ENCODE results near the gene FAM78B.

FAM78B gene

DNA sequence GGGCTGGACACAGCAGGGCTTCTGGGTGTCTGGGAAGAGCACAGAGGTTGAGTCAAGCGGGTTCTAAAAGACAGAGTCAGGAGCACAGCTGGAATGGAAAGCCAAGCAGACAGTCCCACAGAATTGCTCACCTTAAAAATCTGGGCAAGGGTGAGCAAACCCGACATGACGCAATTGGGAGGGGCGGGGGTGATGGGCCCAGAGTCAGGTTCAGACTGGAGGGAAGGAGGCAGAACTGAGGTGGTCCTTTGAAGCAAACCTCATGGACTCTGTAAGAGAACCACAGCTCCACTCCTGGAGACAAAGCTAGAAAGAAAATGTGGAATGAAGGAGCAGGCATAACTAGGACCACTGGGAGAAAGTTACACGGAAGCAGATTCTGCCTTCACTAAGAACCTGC, 49.0 kb downstream of the FAM78B start:
- no peak for DNase-seq

DNA sequence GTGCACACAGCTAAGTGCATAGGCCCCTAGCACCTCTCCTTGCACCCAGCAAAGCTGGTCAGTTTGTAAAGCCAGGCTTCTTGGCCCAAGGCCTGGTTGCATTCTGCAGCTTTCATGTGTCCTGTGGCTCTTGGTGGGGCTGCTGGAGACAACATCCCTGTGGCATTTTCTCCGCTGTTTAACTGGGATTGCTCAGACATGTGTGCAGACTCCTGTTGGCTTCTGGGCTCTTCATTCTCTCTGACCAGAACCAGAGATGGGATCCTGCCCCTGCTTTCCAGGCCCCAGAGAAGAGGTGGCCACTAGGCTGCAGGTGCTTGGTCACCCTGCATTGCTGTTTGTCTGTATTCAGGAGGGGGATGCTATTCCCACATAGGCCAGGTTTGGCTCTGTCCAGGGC, 50.8 kb downstream of the FAM78B start:
- no peak for DNase-seq

DNA sequence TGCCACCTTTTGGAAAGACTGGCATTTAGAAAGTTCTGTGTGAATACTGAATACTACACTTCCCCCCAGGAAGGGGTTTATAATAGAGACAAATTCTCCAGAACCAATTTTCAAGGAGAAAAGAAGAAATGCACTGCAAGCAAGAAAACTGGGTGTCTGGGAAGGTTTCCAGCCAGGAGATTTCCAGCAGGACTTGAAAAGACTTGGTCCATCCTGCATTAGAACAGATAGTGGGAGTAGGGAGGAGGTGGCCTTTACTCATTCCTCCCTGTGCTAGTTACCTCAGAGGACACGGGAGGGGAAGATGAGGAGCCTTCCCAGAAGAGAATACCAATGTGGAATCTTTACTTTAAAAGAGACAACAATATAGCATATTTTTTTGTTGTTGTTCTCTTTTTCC, 52.4 kb downstream of the FAM78B start:
- no peak for DNase-seq

GRCh38 chr1:166113630-166114029, 53.2 kb downstream of the FAM78B start:
- DNase-seq, result no peak

- DNase-seq, result no peak
Measured at GRCh38 chr1:166113031-166113430, 53.8 kb downstream of the FAM78B start.

- no peak for DNase-seq
Measured at GRCh38 chr1:166112425-166112824, 54.4 kb downstream of the FAM78B start.

GRCh38 chr1:166111430-166111829, 55.4 kb downstream of the FAM78B start:
- no peak for DNase-seq

DNA sequence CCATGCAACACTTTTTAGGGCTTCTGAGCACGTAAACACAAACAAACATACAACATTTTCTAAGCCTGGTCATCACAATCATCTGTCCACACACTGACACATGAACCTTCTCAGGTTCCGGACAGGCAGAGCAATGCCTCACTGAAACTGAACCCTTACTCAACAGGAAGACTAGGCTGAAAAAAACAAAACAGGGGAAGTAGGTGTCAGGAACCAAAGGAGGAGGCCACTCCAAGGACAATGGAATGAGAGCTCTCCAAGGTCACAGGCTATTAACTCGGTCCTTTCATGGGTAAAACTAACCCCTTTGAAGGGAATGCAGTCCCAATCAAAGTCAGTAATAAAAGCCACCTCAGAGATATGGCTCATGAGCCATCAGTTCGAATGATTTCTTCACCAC, 76.6 kb downstream of the FAM78B start:
- no peak for DNase-seq

DNA sequence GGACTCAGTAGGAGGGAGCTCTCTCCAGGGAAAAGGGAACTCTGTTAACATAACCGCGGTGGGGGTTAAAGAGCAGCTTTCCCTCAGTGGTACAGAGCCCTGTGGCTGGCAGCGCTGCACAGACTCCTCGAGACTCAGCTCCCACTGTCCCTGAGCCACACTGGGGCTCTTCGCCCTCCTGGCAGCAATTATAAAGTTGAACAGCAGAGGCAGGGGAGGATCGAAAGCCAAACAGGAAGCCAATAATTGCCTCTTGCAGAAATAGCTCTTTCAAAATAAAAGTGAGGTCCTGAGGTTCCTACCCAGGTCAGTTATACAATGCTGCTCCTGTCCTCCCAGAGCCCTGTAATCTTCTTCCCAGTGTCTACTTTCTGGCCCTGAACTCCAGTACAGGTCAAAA, 77.0 kb downstream of the FAM78B start:
- DNase-seq, result no peak

GRCh38 chr1:166088572-166088955, 78.2 kb downstream of the FAM78B start:
- DNase-seq, result no peak

- no peak for DNase-seq
Measured at GRCh38 chr1:166087734-166088571, 78.8 kb downstream of the FAM78B start.

GRCh38 chr1:166086113-166086883, 80.5 kb downstream of the FAM78B start:
- DNase-seq, result no peak

DNA sequence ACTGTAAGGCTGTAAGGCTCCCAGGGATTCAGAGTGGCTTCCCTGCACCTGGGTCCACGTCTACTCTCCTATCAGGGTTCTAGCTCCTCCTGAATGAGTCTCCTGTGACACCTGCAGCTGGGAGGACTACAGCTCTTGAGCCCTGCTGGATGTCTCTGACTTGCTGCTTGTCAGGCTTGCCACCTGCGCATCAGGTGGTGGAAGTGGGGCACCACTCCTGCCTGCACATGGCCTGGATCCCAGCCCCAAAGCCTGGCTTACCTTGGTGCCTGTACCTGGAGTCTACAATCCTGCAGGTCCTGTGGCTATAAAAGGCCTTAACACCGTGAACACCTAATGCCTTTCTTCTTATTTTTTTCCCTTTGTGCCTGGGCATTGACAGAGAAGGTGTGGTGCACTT, 82.2 kb downstream of the FAM78B start:
- DNase-seq, result no peak

GRCh38 chr1:166083887-166084286, 82.9 kb downstream of the FAM78B start:
- DNase-seq, result no peak

DNA sequence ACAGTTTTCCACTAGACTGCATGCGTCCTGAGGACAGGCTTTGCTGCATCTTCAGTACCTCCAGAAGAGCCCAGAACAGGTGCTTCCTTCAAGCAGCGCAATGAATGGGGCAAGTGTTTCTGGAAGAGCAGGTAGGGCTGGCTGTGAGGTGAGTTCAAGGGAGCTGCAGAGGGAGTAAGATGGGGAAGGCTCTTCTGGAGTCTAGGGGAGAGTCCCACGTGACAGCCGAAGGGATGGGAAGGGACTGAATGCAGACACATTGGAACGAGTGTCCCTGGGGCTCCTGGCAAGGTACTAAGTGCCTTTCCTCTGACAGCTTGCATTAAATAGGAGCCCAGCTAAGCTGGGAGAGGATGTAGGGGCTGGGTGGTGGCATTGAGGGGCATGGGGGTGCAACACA, 84.2 kb downstream of the FAM78B start:
- no peak for DNase-seq

DNA sequence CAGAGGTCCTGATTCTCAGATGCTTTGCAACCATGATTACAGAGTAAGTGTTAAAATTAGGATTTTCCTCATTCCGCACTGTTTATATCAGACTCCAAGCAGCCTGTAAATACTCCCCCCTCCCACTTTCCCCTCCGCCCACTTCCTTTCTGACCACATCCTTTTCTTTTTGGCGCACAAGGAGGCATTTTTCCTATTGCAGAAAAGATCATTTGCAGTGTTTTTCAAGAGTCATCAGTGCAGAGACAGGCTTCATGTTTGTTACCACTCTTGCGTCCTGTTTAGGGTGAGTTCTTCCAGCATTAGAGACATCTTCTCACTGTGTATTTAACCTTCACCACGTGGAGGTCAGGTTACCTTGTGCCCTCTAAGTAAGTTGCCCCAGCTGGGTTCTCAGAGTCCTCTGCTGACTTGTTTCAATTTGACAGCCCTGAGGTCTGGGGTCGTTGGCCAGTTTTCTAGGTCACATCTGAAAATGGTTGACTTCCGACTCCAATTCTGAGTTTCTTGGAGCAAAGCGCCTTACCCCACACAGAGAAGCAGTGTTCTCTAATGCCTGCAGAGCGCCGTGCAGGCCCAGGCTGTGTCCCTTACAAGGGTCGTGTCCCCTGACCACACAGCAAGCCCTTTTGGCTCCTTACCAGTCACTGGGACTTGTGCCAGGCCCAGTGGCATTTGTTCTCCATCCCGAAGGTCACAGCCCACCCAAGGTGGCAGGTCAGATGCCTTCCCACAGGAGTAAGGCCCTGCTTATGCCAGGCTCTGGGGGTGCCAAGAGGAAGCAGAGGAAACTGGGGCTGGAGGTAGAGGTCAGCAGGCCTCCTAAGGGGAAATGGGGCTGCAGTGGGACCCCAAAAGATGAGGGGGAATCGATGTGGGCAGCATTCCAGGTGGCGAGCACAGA, 85.6 kb downstream of the FAM78B start:
- no peak for DNase-seq

DNA sequence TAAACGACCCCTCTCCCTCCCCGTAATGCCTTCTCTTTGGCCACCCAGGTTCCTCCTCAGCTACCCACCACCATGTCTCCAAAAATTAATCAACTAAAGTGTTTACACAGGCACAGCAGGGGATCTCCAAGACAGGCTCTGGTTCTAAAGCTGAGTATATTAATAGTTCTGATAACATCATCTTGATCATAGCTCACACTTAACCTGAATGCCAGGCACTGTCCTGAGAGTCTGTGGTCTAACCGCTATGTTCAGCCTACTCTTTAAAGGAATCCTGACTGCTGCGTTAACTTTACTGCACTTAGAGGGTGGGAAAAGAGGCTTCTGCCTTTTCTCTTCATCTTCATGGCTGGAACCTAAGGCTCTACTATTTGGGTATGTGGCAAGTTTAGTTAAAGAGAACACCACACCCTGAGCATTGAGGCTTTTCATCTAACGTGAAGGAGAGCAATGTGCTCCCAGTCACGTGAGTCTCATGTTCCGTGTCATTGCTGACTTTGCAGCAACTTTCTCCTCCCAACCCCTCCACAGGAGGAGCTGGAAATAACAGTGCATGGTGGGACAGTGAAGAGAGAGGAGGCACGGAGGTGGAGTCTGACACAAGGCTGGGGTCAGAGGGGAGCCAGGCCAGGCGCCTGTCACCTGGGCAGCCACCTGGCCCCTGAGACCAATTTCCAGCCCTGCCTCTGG, 86.4 kb downstream of the FAM78B start:
- no peak for DNase-seq

- no peak for DNase-seq
Measured at GRCh38 chr1:166079276-166079675, 87.5 kb downstream of the FAM78B start.

DNA sequence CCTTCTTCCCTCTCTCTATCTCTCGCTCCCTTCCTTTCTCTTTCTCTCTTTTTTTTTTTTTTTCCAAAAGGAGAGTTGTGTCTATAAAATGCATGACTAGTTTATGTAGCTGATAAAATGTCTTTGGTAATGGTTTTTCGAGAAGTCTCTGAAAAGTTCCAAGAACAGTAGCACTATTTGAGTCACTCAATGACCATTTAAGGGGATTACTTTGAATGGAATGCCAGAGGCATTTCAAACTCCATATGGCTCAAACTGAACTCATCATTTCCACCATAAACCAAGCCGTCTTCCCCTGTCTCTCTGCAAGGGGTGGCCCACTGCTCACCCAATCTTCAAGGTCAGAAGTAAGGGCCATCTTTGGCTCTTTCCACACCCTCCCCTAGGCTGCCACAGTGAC, 93.3 kb downstream of the FAM78B start:
- no peak for DNase-seq

GRCh38 chr1:166069390-166069789, 97.4 kb downstream of the FAM78B start:
- DNase-seq, result no peak

DNA sequence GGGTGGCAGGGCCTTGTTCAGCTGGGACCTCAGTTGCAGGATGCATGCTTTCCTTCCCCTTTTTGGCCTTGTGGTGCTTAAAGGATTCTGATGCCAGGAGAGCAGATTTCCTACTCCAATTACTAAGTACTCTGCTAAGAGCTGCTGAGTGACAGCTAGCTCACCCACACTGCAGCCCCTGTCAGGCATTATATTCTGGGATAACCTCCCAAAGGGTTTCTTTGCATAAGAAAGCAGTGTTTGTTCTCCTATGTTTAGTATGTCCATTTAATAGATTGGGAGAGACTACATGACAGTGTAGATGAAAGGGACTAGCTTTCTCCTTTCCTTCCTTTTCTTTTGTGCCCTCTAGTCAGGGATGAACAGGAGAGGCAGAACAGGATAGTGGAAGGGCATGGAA, 100.7 kb downstream of the FAM78B start:
- no peak for DNase-seq

DNA sequence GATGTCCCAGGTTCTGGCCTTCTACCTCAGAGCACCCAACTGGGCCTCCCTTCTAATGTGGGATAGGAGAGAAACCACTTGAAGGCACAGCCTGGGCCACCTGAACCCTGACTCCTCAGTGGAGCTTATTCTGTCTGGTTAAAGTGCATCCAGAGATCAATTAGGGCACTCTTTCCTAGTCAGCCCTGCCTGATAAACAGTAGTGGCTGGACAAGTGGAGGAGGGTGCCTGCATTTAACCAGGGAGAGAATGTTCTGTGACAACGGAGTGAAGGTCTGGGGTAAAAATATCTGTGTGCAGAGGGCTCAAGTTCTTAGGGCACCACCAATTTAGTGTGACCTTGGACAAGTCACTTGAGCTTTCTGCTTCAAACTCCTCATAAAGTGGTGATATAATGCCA, 101.8 kb downstream of the FAM78B start:
- no peak for DNase-seq

Data from T-helper 9 cell (primary cell).